ENCODE results near the gene BMPR2.

The BMPR2 gene

GRCh38 chr2:202589582-202589949 is 213.4 kb downstream of the BMPR2 start:
- Histone ChIP-seq H3K9ac (ENCODE audit: low read depth, low read length) (no peak overlapping the region), H3K9me3 (ENCODE audit: control insufficient read depth, insufficient read depth, low read length) (no peaks in the 10 kb centered on the region), H3K4me1 (ENCODE audit: control insufficient read depth, insufficient read depth, low read length) (peaks cover 12% of the 10 kb centered on the region), H3K36me3 (ENCODE audit: control insufficient read depth, insufficient read depth, low read length) (no peaks in the 10 kb centered on the region), H3K4me3 (ENCODE audit: low read depth, low read length) (no peak overlapping the region), H3K27me3 (ENCODE audit: control insufficient read depth, insufficient read depth, low read length) (no peaks in the 10 kb centered on the region), H3K27ac (ENCODE audit: low read depth, low read length) (no peak overlapping the region)

- Histone ChIP-seq H3K36me3 (ENCODE audit: control insufficient read depth, insufficient read depth, low read length) (no peaks in the 10 kb centered on the region), H3K4me3 (ENCODE audit: low read depth, low read length) (no peak overlapping the region), H3K9me3 (ENCODE audit: control insufficient read depth, insufficient read depth, low read length) (no peaks in the 10 kb centered on the region), H3K9ac (ENCODE audit: low read depth, low read length) (no peak overlapping the region), H3K4me1 (ENCODE audit: control insufficient read depth, insufficient read depth, low read length) (peaks cover 12% of the 10 kb centered on the region), H3K27me3 (ENCODE audit: control insufficient read depth, insufficient read depth, low read length) (no peaks in the 10 kb centered on the region), H3K27ac (ENCODE audit: low read depth, low read length) (no peak overlapping the region)
Observed at GRCh38 chr2:202592566-202592965, 216.4 kb downstream of the BMPR2 start.

GRCh38 chr2:202599105-202599504 is 223.0 kb downstream of the BMPR2 start:
- Histone ChIP-seq H3K27me3 (ENCODE audit: control insufficient read depth, insufficient read depth, low read length) (no peaks in the 10 kb centered on the region), H3K9me3 (ENCODE audit: control insufficient read depth, insufficient read depth, low read length) (no peaks in the 10 kb centered on the region), H3K27ac (ENCODE audit: low read depth, low read length) (no peak overlapping the region), H3K36me3 (ENCODE audit: control insufficient read depth, insufficient read depth, low read length) (no peaks in the 10 kb centered on the region), H3K4me1 (ENCODE audit: control insufficient read depth, insufficient read depth, low read length) (no peaks in the 10 kb centered on the region), H3K4me3 (ENCODE audit: low read depth, low read length) (no peak overlapping the region), H3K9ac (ENCODE audit: low read depth, low read length) (no peak overlapping the region)

- no peak overlapping the region for H3K27ac ChIP-seq (ENCODE audit: low read depth, low read length)
- H3K9ac ChIP-seq (ENCODE audit: low read depth, low read length): no peak overlapping the region
- H3K36me3 ChIP-seq (ENCODE audit: control insufficient read depth, insufficient read depth, low read length): no peaks in the 10 kb centered on the region
- H3K4me3 ChIP-seq (ENCODE audit: low read depth, low read length): no peak overlapping the region
- no peaks in the 10 kb centered on the region for H3K27me3 ChIP-seq (ENCODE audit: control insufficient read depth, insufficient read depth, low read length)
- no peaks in the 10 kb centered on the region for H3K9me3 ChIP-seq (ENCODE audit: control insufficient read depth, insufficient read depth, low read length)
- no peaks in the 10 kb centered on the region for H3K4me1 ChIP-seq (ENCODE audit: control insufficient read depth, insufficient read depth, low read length)
Observed at GRCh38 chr2:202599911-202600310, 223.8 kb downstream of the BMPR2 start.

GRCh38 chr2:202604699-202605098 is 228.6 kb downstream of the BMPR2 start:
- no peaks in the 10 kb centered on the region for H3K27me3 ChIP-seq (ENCODE audit: control insufficient read depth, insufficient read depth, low read length)
- H3K4me3 ChIP-seq (ENCODE audit: low read depth, low read length): no peak overlapping the region
- H3K9ac ChIP-seq (ENCODE audit: low read depth, low read length): no peak overlapping the region
- no peaks in the 10 kb centered on the region for H3K36me3 ChIP-seq (ENCODE audit: control insufficient read depth, insufficient read depth, low read length)
- no peaks in the 10 kb centered on the region for H3K9me3 ChIP-seq (ENCODE audit: control insufficient read depth, insufficient read depth, low read length)
- no peak overlapping the region for H3K27ac ChIP-seq (ENCODE audit: low read depth, low read length)
- H3K4me1 ChIP-seq (ENCODE audit: control insufficient read depth, insufficient read depth, low read length): no peaks in the 10 kb centered on the region

GRCh38 chr2:202605174-202605573 is 229.0 kb downstream of the BMPR2 start:
- no peaks in the 10 kb centered on the region for H3K4me1 ChIP-seq (ENCODE audit: control insufficient read depth, insufficient read depth, low read length)
- H3K27me3 ChIP-seq (ENCODE audit: control insufficient read depth, insufficient read depth, low read length): no peaks in the 10 kb centered on the region
- H3K36me3 ChIP-seq (ENCODE audit: control insufficient read depth, insufficient read depth, low read length): no peaks in the 10 kb centered on the region
- no peak overlapping the region for H3K4me3 ChIP-seq (ENCODE audit: low read depth, low read length)
- no peaks in the 10 kb centered on the region for H3K9me3 ChIP-seq (ENCODE audit: control insufficient read depth, insufficient read depth, low read length)
- H3K9ac ChIP-seq (ENCODE audit: low read depth, low read length): no peak overlapping the region
- H3K27ac ChIP-seq (ENCODE audit: low read depth, low read length): no peak overlapping the region

- no peaks in the 10 kb centered on the region for H3K27me3 ChIP-seq (ENCODE audit: control insufficient read depth, insufficient read depth, low read length)
- H3K9ac ChIP-seq (ENCODE audit: low read depth, low read length): no peak overlapping the region
- H3K9me3 ChIP-seq (ENCODE audit: control insufficient read depth, insufficient read depth, low read length): no peaks in the 10 kb centered on the region
- H3K4me1 ChIP-seq (ENCODE audit: control insufficient read depth, insufficient read depth, low read length): no peaks in the 10 kb centered on the region
- H3K27ac ChIP-seq (ENCODE audit: low read depth, low read length): no peak overlapping the region
- no peaks in the 10 kb centered on the region for H3K36me3 ChIP-seq (ENCODE audit: control insufficient read depth, insufficient read depth, low read length)
- no peak overlapping the region for H3K4me3 ChIP-seq (ENCODE audit: low read depth, low read length)
Observed at GRCh38 chr2:202608142-202608852, 232.2 kb downstream of the BMPR2 start.

GRCh38 chr2:202609381-202610145 is 233.4 kb downstream of the BMPR2 start:
- no peaks in the 10 kb centered on the region for H3K9me3 ChIP-seq (ENCODE audit: control insufficient read depth, insufficient read depth, low read length)
- no peaks in the 10 kb centered on the region for H3K27me3 ChIP-seq (ENCODE audit: control insufficient read depth, insufficient read depth, low read length)
- H3K4me1 ChIP-seq (ENCODE audit: control insufficient read depth, insufficient read depth, low read length): no peaks in the 10 kb centered on the region
- H3K4me3 ChIP-seq (ENCODE audit: low read depth, low read length): no peak overlapping the region
- no peak overlapping the region for H3K27ac ChIP-seq (ENCODE audit: low read depth, low read length)
- no peaks in the 10 kb centered on the region for H3K36me3 ChIP-seq (ENCODE audit: control insufficient read depth, insufficient read depth, low read length)
- H3K9ac ChIP-seq (ENCODE audit: low read depth, low read length): no peak overlapping the region

- Histone ChIP-seq H3K9me3 (ENCODE audit: control insufficient read depth, insufficient read depth, low read length) (no peaks in the 10 kb centered on the region), H3K36me3 (ENCODE audit: control insufficient read depth, insufficient read depth, low read length) (no peaks in the 10 kb centered on the region), H3K9ac (ENCODE audit: low read depth, low read length) (no peak overlapping the region), H3K27me3 (ENCODE audit: control insufficient read depth, insufficient read depth, low read length) (no peaks in the 10 kb centered on the region), H3K27ac (ENCODE audit: low read depth, low read length) (no peak overlapping the region), H3K4me1 (ENCODE audit: control insufficient read depth, insufficient read depth, low read length) (no peaks in the 10 kb centered on the region), H3K4me3 (ENCODE audit: low read depth, low read length) (no peak overlapping the region)
Observed at GRCh38 chr2:202610380-202610779, 234.3 kb downstream of the BMPR2 start.

- Histone ChIP-seq H3K27me3 (ENCODE audit: control insufficient read depth, insufficient read depth, low read length) (no peaks in the 10 kb centered on the region), H3K36me3 (ENCODE audit: control insufficient read depth, insufficient read depth, low read length) (no peaks in the 10 kb centered on the region), H3K9ac (ENCODE audit: low read depth, low read length) (no peak overlapping the region), H3K4me3 (ENCODE audit: low read depth, low read length) (no peak overlapping the region), H3K27ac (ENCODE audit: low read depth, low read length) (no peak overlapping the region), H3K4me1 (ENCODE audit: control insufficient read depth, insufficient read depth, low read length) (no peaks in the 10 kb centered on the region), H3K9me3 (ENCODE audit: control insufficient read depth, insufficient read depth, low read length) (no peaks in the 10 kb centered on the region)
Observed at GRCh38 chr2:202612145-202612544, 236.0 kb downstream of the BMPR2 start.

GRCh38 chr2:202613479-202613878 is 237.4 kb downstream of the BMPR2 start:
- no peak overlapping the region for H3K9ac ChIP-seq (ENCODE audit: low read depth, low read length)
- no peaks in the 10 kb centered on the region for H3K9me3 ChIP-seq (ENCODE audit: control insufficient read depth, insufficient read depth, low read length)
- no peak overlapping the region for H3K4me3 ChIP-seq (ENCODE audit: low read depth, low read length)
- H3K27me3 ChIP-seq (ENCODE audit: control insufficient read depth, insufficient read depth, low read length): no peaks in the 10 kb centered on the region
- H3K36me3 ChIP-seq (ENCODE audit: control insufficient read depth, insufficient read depth, low read length): no peaks in the 10 kb centered on the region
- no peaks in the 10 kb centered on the region for H3K4me1 ChIP-seq (ENCODE audit: control insufficient read depth, insufficient read depth, low read length)
- H3K27ac ChIP-seq (ENCODE audit: low read depth, low read length): no peak overlapping the region
